Fibroblast of lung (primary cell): ENCODE results near the gene ITPR3.

Experiments used
- EZH2 ChIP-seq: IDR thresholded peaks from 2 replicates; pipeline ENCODE4 v1.5.1; 2012; ENCODE audit warnings: low read length, control low read depth, mild to moderate bottlenecking; ENCODE audit errors: missing control alignments
- TF ChIP-seq, protein P1 (sequence below), 2 donors: IDR thresholded peaks in 1 of 2; conservative IDR thresholded peaks in 1 of 2; 1 replicate in 1 of 2; 2 replicates in 1 of 2; pipeline ENCODE4 v1.5.1; 2011 to 2012; ENCODE audit warnings: low read length in 2 of 2, control low read depth in 1 of 2, inconsistent platforms in 1 of 2, low read depth in 1 of 2, mild to moderate bottlenecking in 1 of 2

DNA sequence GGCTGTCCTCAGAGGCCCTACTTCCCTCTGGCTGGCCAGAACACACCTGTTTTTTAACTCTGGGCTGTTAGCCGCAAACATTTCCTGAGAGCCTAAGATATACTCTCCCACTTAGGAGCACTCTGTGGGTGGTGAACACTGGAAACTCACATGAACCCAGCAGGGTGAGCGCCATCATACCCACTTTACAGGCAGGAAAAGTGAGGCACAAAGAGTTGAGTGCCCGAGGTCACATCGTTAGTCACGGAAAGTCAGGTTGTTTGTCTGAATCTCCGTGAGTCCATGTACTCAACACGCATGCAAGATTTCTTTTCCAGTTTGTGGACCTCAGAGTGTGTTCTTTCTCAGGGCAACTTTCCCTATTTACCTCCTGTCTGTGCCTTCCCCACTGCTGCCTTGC, 43.0 kb upstream of the ITPR3 start:
- TF ChIP-seq, protein P1, sequence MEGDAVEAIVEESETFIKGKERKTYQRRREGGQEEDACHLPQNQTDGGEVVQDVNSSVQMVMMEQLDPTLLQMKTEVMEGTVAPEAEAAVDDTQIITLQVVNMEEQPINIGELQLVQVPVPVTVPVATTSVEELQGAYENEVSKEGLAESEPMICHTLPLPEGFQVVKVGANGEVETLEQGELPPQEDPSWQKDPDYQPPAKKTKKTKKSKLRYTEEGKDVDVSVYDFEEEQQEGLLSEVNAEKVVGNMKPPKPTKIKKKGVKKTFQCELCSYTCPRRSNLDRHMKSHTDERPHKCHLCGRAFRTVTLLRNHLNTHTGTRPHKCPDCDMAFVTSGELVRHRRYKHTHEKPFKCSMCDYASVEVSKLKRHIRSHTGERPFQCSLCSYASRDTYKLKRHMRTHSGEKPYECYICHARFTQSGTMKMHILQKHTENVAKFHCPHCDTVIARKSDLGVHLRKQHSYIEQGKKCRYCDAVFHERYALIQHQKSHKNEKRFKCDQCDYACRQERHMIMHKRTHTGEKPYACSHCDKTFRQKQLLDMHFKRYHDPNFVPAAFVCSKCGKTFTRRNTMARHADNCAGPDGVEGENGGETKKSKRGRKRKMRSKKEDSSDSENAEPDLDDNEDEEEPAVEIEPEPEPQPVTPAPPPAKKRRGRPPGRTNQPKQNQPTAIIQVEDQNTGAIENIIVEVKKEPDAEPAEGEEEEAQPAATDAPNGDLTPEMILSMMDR (conservative IDR thresholded peaks at IDR 0.05 in 1 of 2, IDR thresholded peaks at IDR 0.05 in 1 of 2; ENCODE audit: low read depth in 1 of 2, low read length in 2 of 2) = no peak
- no peak for TF ChIP-seq EZH2
